NCI-H748 (cell line): ENCODE results near the gene IL1RAPL1.
A peak's percentile ranks its signal among the peaks of the same experiment; 100 is the strongest.
"Not testable (repeated sequence)": the region's sequence is repeated elsewhere in the genome, so short reads cannot be mapped to it uniquely, and the experiment has no call there.

Experiments
- DNase-seq: peaks from one replicate; lab custom pipeline; 2025; ENCODE audit not compliant: unreplicated experiment; lab: John Stamatoyannopoulos, UW

Gene IL1RAPL1

GRCh38 chrX:28766561-28766960 lies 179.3 kb downstream of the IL1RAPL1 start:
- not testable (repeated sequence) for DNase-seq

DNA sequence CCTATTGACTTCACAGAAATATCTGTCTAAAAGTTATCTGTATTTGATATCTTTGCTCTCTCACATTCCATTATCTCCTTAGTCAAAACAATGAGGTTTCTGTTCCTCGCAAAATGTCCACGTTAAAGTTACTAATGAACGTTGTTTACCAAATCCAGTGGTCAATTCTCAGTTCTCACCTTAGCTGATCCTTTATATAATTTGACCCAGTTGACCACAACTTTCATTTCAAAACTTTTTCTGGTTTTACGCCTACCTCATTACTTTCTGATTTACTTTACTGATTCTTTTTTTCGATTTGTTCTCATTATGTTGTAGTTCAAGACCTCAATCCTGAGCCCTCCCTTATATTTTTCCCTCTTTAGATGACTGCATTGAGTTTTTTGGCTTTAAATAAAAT lies 186.6 kb downstream of the IL1RAPL1 start:
- DNase-seq: no peak

DNA sequence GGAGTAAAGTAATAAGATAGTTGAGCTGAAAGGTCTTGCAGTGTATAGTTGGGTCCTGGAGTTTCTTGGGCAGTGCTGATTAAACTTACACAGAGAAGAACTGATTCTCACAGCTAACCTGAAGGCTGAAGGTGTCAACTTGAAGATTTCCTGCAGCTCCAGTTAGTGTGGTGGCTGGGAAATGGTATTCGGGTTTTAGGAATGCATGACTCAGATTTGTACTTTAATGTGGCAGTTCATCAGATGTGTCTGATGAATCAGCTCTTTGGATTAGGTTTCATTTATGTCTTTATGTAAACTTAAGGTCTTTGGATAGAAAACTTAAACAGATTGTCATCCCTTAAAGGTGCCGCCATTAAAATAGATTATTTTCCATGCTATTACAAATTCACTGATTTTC lies 200.0 kb downstream of the IL1RAPL1 start:
- DNase-seq: no peak

- not testable (repeated sequence) for DNase-seq
These were observed 213.4 kb downstream of the IL1RAPL1 start for GRCh38 chrX:28800671-28801070.

DNA sequence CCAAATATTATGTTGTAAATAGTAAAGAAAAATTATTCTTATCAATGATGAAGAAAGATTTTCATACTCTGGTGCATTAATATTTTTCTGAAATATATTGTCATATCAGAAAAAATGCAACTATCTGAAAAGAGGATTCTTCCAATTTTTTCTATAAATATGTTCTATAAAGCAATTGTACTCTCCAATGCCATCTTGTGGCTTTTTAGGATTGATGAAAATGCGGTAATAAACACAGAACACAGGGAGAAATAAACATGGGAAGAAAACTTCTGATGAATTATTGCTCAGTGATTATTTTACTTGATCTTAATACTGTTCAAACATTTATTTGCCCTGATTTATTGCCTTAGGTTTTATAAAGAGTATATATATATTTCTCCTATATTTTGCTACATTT lies 215.4 kb downstream of the IL1RAPL1 start:
- no peak for DNase-seq

- no peak for DNase-seq
These were observed 248.7 kb downstream of the IL1RAPL1 start for GRCh38 chrX:28835991-28836390.

GRCh38 chrX:28843817-28844216 lies 256.6 kb downstream of the IL1RAPL1 start:
- no peak for DNase-seq

DNA sequence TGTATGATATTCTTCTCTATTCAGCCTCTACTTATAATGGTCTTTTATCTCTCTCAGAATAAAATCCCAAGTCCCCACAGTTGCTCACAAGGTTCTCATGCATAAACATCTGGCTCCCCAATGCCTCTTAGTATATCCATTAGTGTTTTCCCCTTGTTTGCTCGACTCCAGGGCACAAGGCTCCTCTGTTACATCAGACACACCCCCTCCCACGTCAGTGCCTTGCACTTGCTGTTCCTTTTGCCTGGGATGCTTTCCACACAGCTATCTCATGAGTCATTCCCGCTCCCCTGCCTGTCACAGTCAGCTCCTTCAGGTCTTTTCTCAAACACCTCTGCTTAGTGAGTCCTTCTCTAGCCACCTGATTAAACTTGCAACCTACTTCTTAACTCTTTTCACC lies 260.2 kb downstream of the IL1RAPL1 start:
- no peak for DNase-seq

- no peak for DNase-seq
These were observed 261.5 kb downstream of the IL1RAPL1 start for GRCh38 chrX:28848707-28849106.

- DNase-seq: no peak
These were observed 263.7 kb downstream of the IL1RAPL1 start for GRCh38 chrX:28850955-28851354.

GRCh38 chrX:28851871-28852270 lies 264.6 kb downstream of the IL1RAPL1 start:
- DNase-seq: no peak

DNA sequence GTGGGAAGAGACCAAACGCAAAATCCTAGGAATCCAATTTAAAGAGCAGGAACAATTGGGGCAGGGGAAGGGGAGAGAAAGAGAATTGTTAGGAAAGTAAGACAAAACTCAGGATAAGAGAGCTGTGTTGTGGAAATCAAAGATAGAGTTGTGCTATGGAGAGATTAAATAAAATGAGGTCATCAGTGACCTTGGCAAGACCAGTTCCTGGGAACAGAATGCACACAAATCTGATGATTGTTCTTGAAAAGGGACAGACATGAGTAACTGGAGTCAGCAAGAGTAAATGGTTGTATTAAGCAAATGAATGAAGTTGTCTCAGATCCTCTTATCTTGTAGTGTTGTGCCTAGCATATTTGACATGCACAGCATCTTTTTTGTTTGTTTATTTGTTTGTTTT lies 267.4 kb downstream of the IL1RAPL1 start:
- DNase-seq: no peak

- DNase-seq: no peak
These were observed 289.2 kb downstream of the IL1RAPL1 start for GRCh38 chrX:28876408-28876807.

- no peak for DNase-seq
These were observed 289.7 kb downstream of the IL1RAPL1 start for GRCh38 chrX:28876901-28877300.

DNA sequence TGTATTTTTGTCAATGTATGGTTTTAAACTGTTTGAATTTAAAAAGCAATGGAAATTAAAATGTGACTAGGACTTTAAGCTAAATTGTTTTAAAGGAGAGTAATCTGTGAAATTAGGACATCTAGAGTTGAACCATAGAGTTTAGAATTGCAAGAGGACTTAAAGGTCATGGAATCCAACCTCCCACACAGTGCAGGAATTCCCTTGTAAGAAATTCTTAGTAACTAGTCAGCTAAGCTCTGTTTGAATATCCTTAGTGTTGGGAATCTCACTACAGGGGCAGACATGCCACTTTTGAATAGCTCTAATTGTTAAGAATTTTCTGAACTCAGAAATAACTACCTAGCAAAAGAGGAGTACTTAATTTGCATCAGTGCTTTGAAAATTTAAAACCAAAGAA lies 292.9 kb downstream of the IL1RAPL1 start:
- no peak for DNase-seq

DNA sequence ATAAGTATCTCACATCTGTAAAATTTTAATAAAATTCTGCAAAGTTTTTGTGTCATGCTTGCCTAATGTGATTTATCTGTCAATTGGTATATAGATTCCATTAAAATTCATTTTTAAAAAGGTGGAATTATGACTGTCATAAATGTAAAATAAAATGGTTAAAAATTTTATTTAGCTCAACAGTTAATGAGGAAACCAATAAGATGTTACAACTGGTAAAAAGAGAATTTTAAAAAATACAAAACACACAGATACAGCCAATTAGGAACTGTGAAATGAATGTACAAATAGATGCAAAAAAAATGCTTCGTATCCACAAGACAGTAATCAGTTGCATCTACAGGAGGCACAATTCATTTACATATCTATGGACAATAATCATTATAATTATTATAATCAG lies 297.6 kb downstream of the IL1RAPL1 start:
- DNase-seq: no peak

DNA sequence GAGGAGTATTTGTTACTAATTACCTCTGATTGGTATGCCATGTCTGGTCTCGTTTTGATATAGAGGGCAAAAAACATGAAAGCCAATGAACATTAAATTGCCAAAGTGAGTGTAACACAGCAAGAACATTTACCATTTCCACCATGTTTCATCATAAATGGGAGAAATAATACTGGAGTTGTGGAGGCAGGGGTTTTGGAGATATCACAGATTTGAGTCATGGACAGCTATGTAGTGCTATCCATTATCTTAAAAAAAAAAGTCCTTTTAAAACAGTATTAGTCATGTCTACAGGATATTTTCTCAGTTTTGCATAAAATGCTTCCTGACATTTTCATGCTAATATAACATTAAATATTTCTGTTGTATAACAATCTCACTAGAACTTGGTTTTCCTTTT lies 301.2 kb downstream of the IL1RAPL1 start:
- no peak for DNase-seq

DNA sequence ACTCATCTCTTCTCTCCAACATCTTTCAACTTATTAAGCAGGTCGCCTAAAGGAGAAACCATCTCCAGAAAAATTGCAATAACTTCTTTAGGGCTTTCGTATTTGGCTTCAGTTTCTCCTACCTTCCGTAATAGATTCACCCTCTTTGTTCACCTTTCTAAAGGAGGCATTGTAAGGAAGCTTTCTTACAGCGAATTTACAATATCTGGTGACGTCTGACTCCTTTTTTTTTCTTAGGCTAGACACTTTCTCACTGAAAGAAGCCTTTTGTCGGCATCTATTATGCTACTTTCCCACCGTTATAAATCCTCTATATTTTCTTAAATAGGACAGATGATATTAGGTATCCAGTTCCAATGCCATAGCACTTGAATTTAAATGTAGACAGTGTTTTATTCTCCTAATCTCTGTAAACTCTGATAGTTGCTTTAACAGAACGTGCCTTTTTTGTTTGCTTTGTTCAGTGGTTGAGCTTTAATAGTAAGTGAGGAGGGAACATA lies 302.4 kb downstream of the IL1RAPL1 start:
- DNase-seq: no peak

GRCh38 chrX:28901637-28902036 lies 314.4 kb downstream of the IL1RAPL1 start:
- no peak for DNase-seq

GRCh38 chrX:28910487-28910886 lies 323.2 kb downstream of the IL1RAPL1 start:
- DNase-seq: no peak

- peak; percentile 95 for DNase-seq
These were observed 333.1 kb downstream of the IL1RAPL1 start for GRCh38 chrX:28920153-28920943.

GRCh38 chrX:28922106-28922505 lies 334.9 kb downstream of the IL1RAPL1 start:
- DNase-seq: no peak

DNA sequence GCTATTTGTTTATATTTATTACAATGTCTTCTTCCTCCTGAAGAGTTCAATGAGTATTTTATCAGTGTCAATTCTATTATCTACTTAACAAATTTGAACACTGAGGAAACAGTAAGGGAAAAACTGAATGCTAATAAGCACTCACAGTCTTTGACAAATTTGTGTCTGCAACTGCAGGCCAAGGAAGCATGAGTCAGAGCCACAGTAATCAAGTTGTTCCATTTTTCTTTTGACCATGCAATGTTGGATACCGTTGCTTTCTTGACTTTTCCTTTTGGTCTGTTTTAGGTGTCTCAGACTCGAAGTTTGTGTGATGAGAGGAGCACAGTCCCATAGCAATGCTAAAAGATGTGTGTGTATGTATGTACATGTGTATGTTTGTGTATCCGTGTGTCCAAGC lies 359.6 kb downstream of the IL1RAPL1 start:
- no peak for DNase-seq
